DMS53 (cell line): Measurements from ENCODE around the gene MAP3K14.

ENCODE experiments used
- DNase-seq: peaks from one replicate; lab custom pipeline; 2025; lab: John Stamatoyannopoulos, UW

MAP3K14 gene

DNA sequence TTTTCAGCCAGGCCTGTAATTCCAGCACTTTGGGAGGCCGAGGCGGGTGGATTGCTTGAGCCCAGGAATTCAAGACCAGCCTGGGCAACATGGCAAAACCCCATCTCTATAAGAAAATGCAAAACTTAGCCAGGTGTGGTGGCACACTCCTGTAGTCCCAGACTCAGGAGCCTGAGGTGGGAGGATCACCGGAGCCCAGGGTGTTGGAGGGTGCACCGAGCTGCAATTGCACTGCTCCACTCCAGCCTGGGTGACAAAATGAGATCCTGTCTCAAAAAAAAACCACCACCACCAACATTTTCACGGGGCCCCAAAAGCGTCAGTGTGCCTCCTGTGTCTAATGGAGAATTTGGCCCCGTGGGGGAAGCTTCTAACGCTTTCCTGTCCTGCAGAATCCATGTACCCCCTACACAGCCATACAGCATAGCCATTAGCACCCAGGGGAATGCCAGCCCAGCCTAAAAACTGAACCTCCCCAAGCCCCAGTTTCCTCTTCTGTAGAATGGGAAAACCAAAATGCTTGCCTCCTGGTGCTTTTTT lies 22.2 kb upstream of the MAP3K14 start:
- no peak for DNase-seq

GRCh38 chr17:45338023-45338781 lies 21.4 kb upstream of the MAP3K14 start:
- no peak for DNase-seq

GRCh38 chr17:45336390-45337182 lies 19.8 kb upstream of the MAP3K14 start:
- DNase-seq, result no peak

- no peak for DNase-seq
Measured at GRCh38 chr17:45335721-45336120, 18.9 kb upstream of the MAP3K14 start.

DNA sequence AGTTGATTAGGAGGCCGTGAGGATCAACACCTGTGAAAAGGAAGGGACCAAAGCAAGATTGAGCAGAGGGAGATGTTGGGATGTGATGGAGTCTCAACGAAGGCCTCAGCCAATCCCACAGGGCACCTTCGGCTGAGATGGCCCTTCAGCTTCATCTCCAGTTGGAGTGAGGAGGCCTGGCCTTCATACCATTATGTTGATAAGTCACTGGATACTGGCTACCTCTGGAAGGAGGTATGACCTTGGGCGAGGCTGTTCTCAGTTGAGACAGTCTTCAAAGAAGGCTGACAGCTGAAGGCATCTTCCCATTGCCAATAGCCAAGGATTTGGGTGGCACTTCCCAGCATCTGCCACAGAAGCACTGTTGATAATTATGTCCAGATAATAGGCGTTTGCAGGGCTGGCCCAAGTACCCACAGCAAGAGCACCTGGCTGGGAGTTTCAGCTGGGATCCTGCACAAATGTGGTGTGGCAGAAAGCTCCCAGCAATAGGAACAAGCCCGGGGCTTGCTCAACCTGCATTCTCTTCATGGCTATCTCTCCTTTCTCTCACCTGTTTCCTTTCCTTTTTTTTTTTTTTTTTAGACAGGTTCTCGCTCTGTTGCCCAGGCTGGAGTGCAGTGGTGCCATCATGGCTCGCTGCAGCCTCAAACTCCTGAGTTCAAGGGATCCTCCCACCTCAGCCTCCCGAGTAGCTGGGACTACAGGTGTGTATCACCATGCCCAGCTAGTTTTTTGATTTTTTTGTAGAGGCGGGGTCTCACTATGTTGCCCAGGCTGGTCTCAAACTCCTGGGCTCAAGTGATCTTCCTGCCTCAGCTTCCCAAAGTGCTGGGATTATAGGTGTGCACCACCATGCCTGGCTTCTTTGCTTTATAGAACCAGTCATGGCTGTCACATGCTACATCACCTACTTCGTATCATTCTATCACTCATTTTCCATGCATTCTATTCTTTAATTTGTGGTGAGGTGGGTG lies 18.2 kb upstream of the MAP3K14 start:
- DNase-seq, result peak; percentile 70

- DNase-seq, result peak; percentile 91
Measured at GRCh38 chr17:45334231-45334630, 17.4 kb upstream of the MAP3K14 start.

DNA sequence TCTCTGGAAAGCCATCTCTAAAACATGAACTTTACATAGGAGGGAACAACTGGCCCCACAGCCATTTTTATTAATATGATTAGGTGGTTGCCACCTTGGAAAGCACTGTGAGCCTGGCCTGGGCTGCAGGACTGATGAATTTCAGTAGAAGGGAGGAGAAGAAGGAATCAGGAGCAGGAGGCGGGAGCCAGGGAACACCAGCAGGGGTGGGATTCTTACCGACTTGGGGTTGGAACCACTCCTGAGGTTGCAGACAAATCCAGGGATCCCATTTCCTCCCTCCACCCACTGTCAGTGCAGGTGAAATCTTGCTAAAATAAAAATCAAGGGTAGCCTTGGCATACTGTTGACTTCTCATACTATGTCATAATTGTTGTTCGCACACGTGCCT lies 16.9 kb upstream of the MAP3K14 start:
- DNase-seq, result no peak

DNA sequence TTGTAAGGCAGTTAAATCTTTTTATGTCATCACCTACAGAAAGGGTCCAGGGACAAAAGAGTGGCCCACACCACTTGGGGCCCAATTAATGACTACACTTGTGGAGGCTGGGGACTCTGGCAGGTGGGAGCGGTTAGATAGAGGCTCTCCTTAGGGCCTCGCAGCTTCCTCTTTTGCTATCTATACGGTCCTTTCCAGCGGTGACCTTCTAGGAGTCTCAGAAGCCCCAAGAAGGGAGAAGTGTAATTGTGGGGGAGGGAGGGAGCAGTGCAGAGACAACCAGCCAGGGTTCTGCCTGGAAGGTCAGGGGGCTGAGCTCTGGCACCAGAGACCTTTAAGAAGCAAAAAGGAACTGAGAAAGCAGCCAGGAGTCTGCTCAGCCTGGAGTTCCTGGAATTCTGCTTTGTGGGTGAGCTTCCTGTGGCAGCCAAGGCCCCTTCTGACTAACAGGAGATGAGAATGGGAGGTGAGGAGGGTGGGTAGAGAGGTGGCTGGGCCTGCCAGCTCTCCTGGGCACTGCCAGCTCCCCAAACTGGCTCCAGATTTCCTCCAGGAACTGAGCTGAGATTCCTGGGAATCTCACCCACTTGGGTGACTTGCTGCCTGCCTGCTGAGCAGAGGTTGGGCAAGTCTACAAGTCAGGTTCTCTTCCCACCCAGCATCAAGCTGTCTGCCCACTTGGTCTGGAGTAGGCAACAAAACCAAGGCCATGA lies 16.3 kb upstream of the MAP3K14 start:
- DNase-seq, result peak; percentile 54

GRCh38 chr17:45332505-45332904 lies 15.7 kb upstream of the MAP3K14 start:
- no peak for DNase-seq

DNA sequence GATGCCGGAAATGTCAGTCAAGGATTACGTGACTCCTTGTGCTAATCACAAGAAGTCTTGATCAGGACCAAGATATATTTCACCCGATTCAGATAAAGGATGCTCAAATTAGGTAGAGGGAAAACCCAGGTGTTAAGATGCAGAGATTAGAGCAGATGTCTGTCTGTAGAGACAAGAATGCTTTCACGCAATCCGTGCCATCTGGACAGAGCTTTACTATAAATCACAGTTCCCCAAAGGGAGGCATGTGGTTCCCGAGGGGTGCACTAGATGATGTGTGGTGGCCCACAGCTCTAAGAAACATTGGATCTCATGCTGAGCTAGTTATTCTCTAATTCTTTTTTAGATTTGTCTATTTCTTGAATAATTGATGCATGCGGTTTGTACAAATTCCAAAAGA lies 9.8 kb upstream of the MAP3K14 start:
- DNase-seq, result no peak

DNA sequence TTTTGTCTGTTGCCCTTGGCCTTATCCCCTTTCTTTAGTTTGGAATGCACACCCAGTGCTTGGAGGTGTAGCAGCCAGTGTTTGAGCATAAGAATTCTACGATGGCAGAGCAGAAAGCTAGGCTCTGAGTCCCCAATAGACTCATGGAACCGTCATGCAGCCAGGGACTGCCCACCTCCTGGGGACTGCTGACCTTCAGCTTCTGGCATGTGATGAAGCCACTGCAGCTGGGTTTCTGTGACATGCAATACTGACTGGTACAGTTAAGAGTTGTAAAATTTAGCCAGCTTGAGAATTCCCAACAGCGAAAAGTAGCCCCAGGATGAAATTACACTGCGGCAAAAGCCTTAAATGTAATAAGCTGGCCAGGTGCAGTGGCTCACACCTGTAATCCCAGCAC lies 9.0 kb upstream of the MAP3K14 start:
- no peak for DNase-seq

- DNase-seq, result no peak
Measured at GRCh38 chr17:45324336-45324735, 7.5 kb upstream of the MAP3K14 start.

- no peak for DNase-seq
Measured at GRCh38 chr17:45322168-45322567, 5.3 kb upstream of the MAP3K14 start.

GRCh38 chr17:45320931-45321461 lies 4.2 kb upstream of the MAP3K14 start:
- DNase-seq, result peak; percentile 62

GRCh38 chr17:45320349-45320930 lies 3.6 kb upstream of the MAP3K14 start:
- no peak for DNase-seq

GRCh38 chr17:45319239-45319703 lies 2.5 kb upstream of the MAP3K14 start:
- DNase-seq, result peak; percentile 49

- DNase-seq, result no peak
Measured at GRCh38 chr17:45318561-45319230, 1.9 kb upstream of the MAP3K14 start.

DNA sequence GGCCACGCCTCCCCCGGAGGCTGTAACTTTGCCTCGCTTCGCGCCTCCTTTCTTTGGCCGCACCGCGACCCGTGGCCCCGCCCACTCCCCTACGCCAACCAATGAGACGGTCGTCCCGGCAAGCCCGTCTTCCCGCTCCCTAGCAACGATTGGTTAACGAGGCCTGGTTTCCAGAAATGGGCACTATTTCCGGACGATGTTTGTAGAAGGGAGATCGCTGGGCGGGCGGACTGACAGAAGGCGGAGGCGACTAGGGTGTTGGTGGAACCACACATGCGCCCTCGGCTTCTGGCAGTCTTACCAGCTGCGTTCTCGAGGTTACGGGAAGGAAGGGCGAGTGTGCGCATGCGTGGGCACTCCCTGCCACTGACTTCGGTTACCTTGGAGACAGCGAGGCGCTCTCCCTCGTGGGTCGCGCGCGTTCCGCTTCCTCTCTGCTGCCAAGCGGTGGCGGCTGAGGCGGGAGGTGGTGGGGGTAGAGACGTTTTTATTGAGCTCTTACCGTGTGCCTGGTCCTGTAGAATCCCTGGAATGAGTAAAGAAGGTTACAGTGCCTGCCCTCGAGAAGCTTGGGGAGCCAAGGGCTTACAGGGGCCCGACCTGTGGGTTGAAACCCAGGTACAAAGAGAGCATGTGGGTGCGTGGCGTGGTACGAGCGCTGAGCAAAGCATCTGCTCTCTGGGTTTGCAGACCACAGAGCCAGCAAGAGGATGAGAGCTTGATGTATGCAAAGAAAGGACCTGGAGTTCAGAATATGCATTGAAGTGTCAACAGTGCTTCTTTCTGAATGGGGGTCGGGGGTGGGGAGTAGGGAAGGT lies 500 bp upstream of the MAP3K14 start:
- DNase-seq, result peak; percentile 100
